ENCODE measurements around the gene DCP1A.
A peak's percentile ranks its signal among the peaks of the same experiment; 100 is the strongest.
"Not testable (repeated sequence)": the region's sequence is repeated elsewhere in the genome, so short reads cannot be mapped to it uniquely, and the experiment has no call there.

Gene DCP1A

GRCh38 chr3:53253707-53254508, 93.4 kb downstream of the DCP1A start:
- Histone ChIP-seq H3K36me3 (ENCODE audit: insufficient read depth, low read length) (peaks cover 15% of the 10 kb centered on the region; the same call in 1 of the 2 replicates), H3K9me3 (ENCODE audit: control insufficient read depth, insufficient read depth, low read length) (no peaks in the 10 kb centered on the region), H3K9ac (ENCODE audit: low read depth, low read length) (peak overlapping the region; percentile 91), H3K4me1 (ENCODE audit: insufficient read depth, low read length) (peaks cover 34% of the 10 kb centered on the region)

- H3K9me3 ChIP-seq (ENCODE audit: control insufficient read depth, insufficient read depth, low read length) = not testable (repeated sequence)
- Histone ChIP-seq H3K4me1 (ENCODE audit: insufficient read depth, low read length) (peaks cover 33% of the 10 kb centered on the region), H3K36me3 (ENCODE audit: insufficient read depth, low read length) (peaks cover 22% of the 10 kb centered on the region), H3K9ac (ENCODE audit: low read depth, low read length) (peak overlapping the region; percentile 91)
Measured at GRCh38 chr3:53252947-53253322, 94.4 kb downstream of the DCP1A start.

GRCh38 chr3:53252096-53252946, 95.0 kb downstream of the DCP1A start:
- Histone ChIP-seq H3K9ac (ENCODE audit: low read depth, low read length) (peak overlapping the region; percentile 91), H3K4me1 (ENCODE audit: insufficient read depth, low read length) (peaks cover 38% of the 10 kb centered on the region), H3K9me3 (ENCODE audit: control insufficient read depth, insufficient read depth, low read length) (no peaks in the 10 kb centered on the region), H3K36me3 (ENCODE audit: insufficient read depth, low read length) (peaks cover 28% of the 10 kb centered on the region)

GRCh38 chr3:53250881-53251605, 96.3 kb downstream of the DCP1A start:
- peak overlapping the region; percentile 22 for H3K9ac ChIP-seq (ENCODE audit: low read depth, low read length)
- H3K4me1 ChIP-seq (ENCODE audit: insufficient read depth, low read length) = peaks cover 38% of the 10 kb centered on the region
- peaks cover 28% of the 10 kb centered on the region for H3K36me3 ChIP-seq (ENCODE audit: insufficient read depth, low read length)
- no peaks in the 10 kb centered on the region for H3K9me3 ChIP-seq (ENCODE audit: control insufficient read depth, insufficient read depth, low read length)

- no peak overlapping the region for H3K9ac ChIP-seq (ENCODE audit: low read depth, low read length)
Measured at GRCh38 chr3:53250453-53250852, 96.9 kb downstream of the DCP1A start.

GRCh38 chr3:53248161-53248560, 99.2 kb downstream of the DCP1A start:
- Histone ChIP-seq H3K4me1 (ENCODE audit: insufficient read depth, low read length) (peaks cover 55% of the 10 kb centered on the region), H3K36me3 (ENCODE audit: insufficient read depth, low read length) (peaks cover 18% of the 10 kb centered on the region), H3K9me3 (ENCODE audit: control insufficient read depth, insufficient read depth, low read length) (no peaks in the 10 kb centered on the region), H3K9ac (ENCODE audit: low read depth, low read length) (no peak overlapping the region)

More at GRCh38 chr3:53250453-53250852, 96.9 kb downstream of the DCP1A start:
- H3K36me3 ChIP-seq (ENCODE audit: insufficient read depth, low read length) = peaks cover 28% of the 10 kb centered on the region
- H3K4me1 ChIP-seq (ENCODE audit: insufficient read depth, low read length) = peaks cover 38% of the 10 kb centered on the region
- H3K9me3 ChIP-seq (ENCODE audit: control insufficient read depth, insufficient read depth, low read length) = no peaks in the 10 kb centered on the region

GRCh38 chr3:53247619-53248018, 99.7 kb downstream of the DCP1A start:
- Histone ChIP-seq H3K9me3 (ENCODE audit: control insufficient read depth, insufficient read depth, low read length) (no peaks in the 10 kb centered on the region), H3K36me3 (ENCODE audit: insufficient read depth, low read length) (peaks cover 22% of the 10 kb centered on the region), H3K4me1 (ENCODE audit: insufficient read depth, low read length) (peaks cover 59% of the 10 kb centered on the region), H3K9ac (ENCODE audit: low read depth, low read length) (no peak overlapping the region)

GRCh38 chr3:53244271-53244670, 103.1 kb downstream of the DCP1A start:
- Histone ChIP-seq H3K4me1 (ENCODE audit: insufficient read depth, low read length) (peaks cover 34% of the 10 kb centered on the region), H3K9me3 (ENCODE audit: control insufficient read depth, insufficient read depth, low read length) (no peaks in the 10 kb centered on the region), H3K9ac (ENCODE audit: low read depth, low read length) (no peak overlapping the region), H3K36me3 (ENCODE audit: insufficient read depth, low read length) (peaks cover 50% of the 10 kb centered on the region)

GRCh38 chr3:53243785-53244184, 103.6 kb downstream of the DCP1A start:
- H3K36me3 ChIP-seq (ENCODE audit: insufficient read depth, low read length) = peaks cover 54% of the 10 kb centered on the region
- H3K9me3 ChIP-seq (ENCODE audit: control insufficient read depth, insufficient read depth, low read length) = no peaks in the 10 kb centered on the region
- H3K9ac ChIP-seq (ENCODE audit: low read depth, low read length) = no peak overlapping the region
- H3K4me1 ChIP-seq (ENCODE audit: insufficient read depth, low read length) = peaks cover 34% of the 10 kb centered on the region

GRCh38 chr3:53243165-53243564, 104.2 kb downstream of the DCP1A start:
- Histone ChIP-seq H3K4me1 (ENCODE audit: insufficient read depth, low read length) (peaks cover 32% of the 10 kb centered on the region), H3K9ac (ENCODE audit: low read depth, low read length) (no peak overlapping the region), H3K9me3 (ENCODE audit: control insufficient read depth, insufficient read depth, low read length) (no peaks in the 10 kb centered on the region), H3K36me3 (ENCODE audit: insufficient read depth, low read length) (peaks cover 56% of the 10 kb centered on the region)

GRCh38 chr3:53242642-53243041, 104.7 kb downstream of the DCP1A start:
- H3K36me3 ChIP-seq (ENCODE audit: insufficient read depth, low read length) = peaks cover 56% of the 10 kb centered on the region
- H3K9ac ChIP-seq (ENCODE audit: low read depth, low read length) = no peak overlapping the region
- no peaks in the 10 kb centered on the region for H3K9me3 ChIP-seq (ENCODE audit: control insufficient read depth, insufficient read depth, low read length)
- peaks cover 27% of the 10 kb centered on the region for H3K4me1 ChIP-seq (ENCODE audit: insufficient read depth, low read length)

- H3K4me1 ChIP-seq (ENCODE audit: insufficient read depth, low read length) = peaks cover 25% of the 10 kb centered on the region
- peaks cover 56% of the 10 kb centered on the region for H3K36me3 ChIP-seq (ENCODE audit: insufficient read depth, low read length)
- H3K9ac ChIP-seq (ENCODE audit: low read depth, low read length) = no peak overlapping the region
- no peaks in the 10 kb centered on the region for H3K9me3 ChIP-seq (ENCODE audit: control insufficient read depth, insufficient read depth, low read length)
Measured at GRCh38 chr3:53242155-53242554, 105.2 kb downstream of the DCP1A start.

- H3K4me1 ChIP-seq (ENCODE audit: insufficient read depth, low read length) = peaks cover 25% of the 10 kb centered on the region
- no peak overlapping the region for H3K9ac ChIP-seq (ENCODE audit: low read depth, low read length)
- H3K36me3 ChIP-seq (ENCODE audit: insufficient read depth, low read length) = peaks cover 65% of the 10 kb centered on the region
- H3K9me3 ChIP-seq (ENCODE audit: control insufficient read depth, insufficient read depth, low read length) = no peaks in the 10 kb centered on the region
Measured at GRCh38 chr3:53240989-53241972, 106.1 kb downstream of the DCP1A start.

Measured in ES-I3 (cell line).